GM23248 (cell line): Measurements from ENCODE around the gene CABP7. TPM values are rescaled to one million over a fixed set of nuclear protein-coding genes. Genes with fewer than 3 reads are reported as not detected.

Experiments
- DNase-seq: peaks from one replicate; pipeline ENCODE4 v3.0.0-alpha.2; 2015
- H2AFZ ChIP-seq: fragments of 200-600 bp; sonication (generic); 2 replicates; pipeline ENCODE4 v1.6.1; 2016; ENCODE audit warnings: antibody characterized with exemption
- H3F3A ChIP-seq: fragments of 200-600 bp; sonication (generic); 2 replicates; pipeline ENCODE4 v1.6.1; 2016; ENCODE audit warnings: mild to moderate bottlenecking, antibody characterized with exemption, mixed run types; ENCODE audit not compliant: insufficient read depth
- H3K27ac ChIP-seq: fragments of 200-600 bp; sonication (generic); 2 replicates; pipeline ENCODE4 v1.5.1; 2016; ENCODE audit warnings: mild to moderate bottlenecking
- H3K27me3 ChIP-seq: fragments of 200-600 bp; sonication (generic); replicated peaks from 2 replicates; pipeline ENCODE4 v1.6.1; 2016; ENCODE audit warnings: mild to moderate bottlenecking; ENCODE audit not compliant: insufficient read depth
- H3K36me3 ChIP-seq: fragments of 200-600 bp; sonication (generic); 2 replicates; pipeline ENCODE4 v1.6.1; 2016; ENCODE audit warnings: low read depth, mild to moderate bottlenecking
- H3K4me1 ChIP-seq: fragments of 200-600 bp; sonication (generic); 2 replicates; pipeline ENCODE4 v1.6.1; 2016; ENCODE audit warnings: mild to moderate bottlenecking; ENCODE audit not compliant: insufficient read depth
- H3K4me2 ChIP-seq: fragments of 200-600 bp; sonication (generic); one replicate; pipeline ENCODE4 v1.6.1; 2016; ENCODE audit warnings: mild to moderate bottlenecking; ENCODE audit not compliant: unreplicated experiment
- H3K4me3 ChIP-seq: fragments of 200-600 bp; sonication (generic); 2 replicates; pipeline ENCODE4 v1.5.1; 2016; ENCODE audit warnings: mild to moderate bottlenecking
- H3K79me2 ChIP-seq: fragments of 200-600 bp; sonication (generic); 2 replicates; pipeline ENCODE4 v1.6.1; 2016; ENCODE audit warnings: mild to moderate bottlenecking; ENCODE audit not compliant: insufficient read depth
- H3K9ac ChIP-seq: fragments of 200-600 bp; sonication (generic); 2 replicates; pipeline ENCODE4 v1.6.1; 2016; ENCODE audit warnings: mild to moderate bottlenecking
- H3K9me2 ChIP-seq: fragments of 200-600 bp; sonication (generic); 2 replicates; pipeline ENCODE4 v1.6.1; 2016; ENCODE audit warnings: mixed run types, mild to moderate bottlenecking, moderate library complexity; ENCODE audit not compliant: insufficient read depth
- H3K9me3 ChIP-seq: fragments of 200-600 bp; sonication (generic); one replicate; pipeline ENCODE4 v1.6.1; 2017; ENCODE audit warnings: low read depth
- H4K20me1 ChIP-seq: fragments of 200-600 bp; sonication (generic); 2 replicates; pipeline ENCODE4 v1.6.0; 2016; ENCODE audit not compliant: insufficient read depth
- EZH2 ChIP-seq: fragments of 200-600 bp; sonication (generic); IDR thresholded peaks from 2 replicates; pipeline ENCODE4 v1.6.1; 2018; ENCODE audit warnings: antibody characterized with exemption, mild to moderate bottlenecking; ENCODE audit not compliant: insufficient read depth, poor library complexity, severe bottlenecking
- EZH2phosphoT487 ChIP-seq: fragments of 200-600 bp; sonication (generic); IDR thresholded peaks from 2 replicates; pipeline ENCODE4 v1.6.1; 2018; ENCODE audit warnings: antibody characterized with exemption, moderate library complexity, mild to moderate bottlenecking, low read depth; ENCODE audit not compliant: insufficient read depth
- WGBS, 2 experiments: methylation state at CpG; one replicate each; pipeline ENCODE4 v1.1.6; 2015 to 2017; ENCODE audit warnings: low lambda C conversion rate in 2 of 2, low coverage in 1 of 2; ENCODE audit errors: missing lambda C conversion rate in 2 of 2; 5-methylcytosine and 5-hydroxymethylcytosine counted together
- in situ Hi-C: fragments of 300-500 bp; cut with MboI; formaldehyde crosslinking; loops from 2 replicates; pipeline ENCODE4 v1.15.0; 2020
- polyA plus RNA-seq: library from polyadenylated mRNA; unstranded; fragments of >200 nt; fragmentation: Nextera tagmentation; extraction: Ambion mirVana; gene quantifications from 2 replicates; pipeline ENCODE4 v1.2.1, GENCODE V29; 2016
- total RNA-seq: library from RNA; depleted of rRNA; stranded (reverse); fragments of >200 nt; shearing (Covaris generic); gene quantifications from 2 replicates; pipeline ENCODE4 v1.2.3, GENCODE V29; 2014

The CABP7 gene
- total and polyA plus RNA-seq, 2 experiments from 2014 or later, result 0.08 TPM; not detected in 1

GRCh38 chr22:29757096-29757495 lies 37.3 kb downstream of the CABP7 start:
- no peaks in the 10 kb centered on the region for H3K79me2 ChIP-seq
- H3K4me2 ChIP-seq, result no peak overlapping the region
- 90 to 98% methylated on average over 3 of the region's 3 CpGs for WGBS, 2 experiments
- H3K27me3 ChIP-seq, result no peaks in the 10 kb centered on the region
- no peak overlapping the region for H2AFZ ChIP-seq
- no peaks in the 10 kb centered on the region for H4K20me1 ChIP-seq
- in situ Hi-C loops, result no loop called here
- no peak for TF ChIP-seq EZH2
- no peak for TF ChIP-seq EZH2phosphoT487
- no peaks in the 10 kb centered on the region for H3K9me3 ChIP-seq
- H3K36me3 ChIP-seq, result no peaks in the 10 kb centered on the region
- H3K9me2 ChIP-seq, result no peaks in the 10 kb centered on the region
- H3K4me3 ChIP-seq, result no peak overlapping the region
- no peaks in the 10 kb centered on the region for H3F3A ChIP-seq
- H3K9ac ChIP-seq, result no peak overlapping the region
- H3K27ac ChIP-seq, result no peak overlapping the region
- H3K4me1 ChIP-seq, result no peaks in the 10 kb centered on the region
- no peak for DNase-seq

DNA sequence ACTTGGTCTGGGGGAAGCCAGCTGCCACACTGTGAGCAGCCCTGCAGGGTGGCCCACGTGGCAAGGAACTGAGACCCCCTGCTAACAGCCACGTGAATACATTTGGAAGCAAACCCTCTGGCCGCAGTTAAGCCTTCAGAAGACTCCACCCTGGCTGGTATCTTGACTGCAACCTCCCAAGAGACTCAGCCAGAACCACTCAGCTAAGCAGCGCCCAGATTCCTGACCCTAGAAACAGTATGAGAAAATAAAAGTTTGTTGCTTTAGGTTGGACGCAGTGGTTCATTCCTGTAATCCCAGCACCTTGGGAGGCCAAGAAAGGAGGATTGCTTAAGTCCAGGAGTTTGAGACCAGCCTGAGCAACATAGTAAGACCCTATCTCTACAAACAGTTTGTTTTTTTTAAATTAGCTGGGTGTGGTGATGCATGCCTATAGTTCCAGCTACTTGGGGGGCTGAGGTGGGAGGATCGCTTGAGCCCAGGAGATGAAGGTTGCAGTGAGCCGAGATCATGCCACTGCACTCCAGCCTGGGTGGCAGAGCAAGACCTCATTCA lies 38.3 kb downstream of the CABP7 start:
- Histone ChIP-seq H3K4me2 (no peak overlapping the region), H3K9ac (no peak overlapping the region), H4K20me1 (no peaks in the 10 kb centered on the region), H3K9me2 (no peaks in the 10 kb centered on the region), H3K4me1 (no peaks in the 10 kb centered on the region), H3K4me3 (no peak overlapping the region), H3K27ac (no peak overlapping the region), H3K36me3 (no peaks in the 10 kb centered on the region), H3K79me2 (no peaks in the 10 kb centered on the region), H3F3A (no peaks in the 10 kb centered on the region), H3K9me3 (no peaks in the 10 kb centered on the region), H2AFZ (no peak overlapping the region), H3K27me3 (no peaks in the 10 kb centered on the region)
- in situ Hi-C loops, result no loop called here
- no peak for DNase-seq
- WGBS, 2 experiments, result 49 to 50% methylated on average over 7 of the region's 7 CpGs
- no peak for TF ChIP-seq EZH2
- TF ChIP-seq EZH2phosphoT487, result no peak

GRCh38 chr22:29758959-29759358 lies 39.2 kb downstream of the CABP7 start:
- no peak overlapping the region for H2AFZ ChIP-seq
- WGBS, 2 experiments, result 74 to 75% methylated on average over 5 of the region's 5 CpGs
- no peaks in the 10 kb centered on the region for H3K9me2 ChIP-seq
- H4K20me1 ChIP-seq, result no peaks in the 10 kb centered on the region
- no peaks in the 10 kb centered on the region for H3F3A ChIP-seq
- no peak overlapping the region; the same call in 1 of the 2 replicates for H3K9ac ChIP-seq
- no peaks in the 10 kb centered on the region for H3K4me1 ChIP-seq
- TF ChIP-seq EZH2phosphoT487 (no peak), EZH2 (no peak)
- no peaks in the 10 kb centered on the region for H3K27me3 ChIP-seq
- no peak overlapping the region for H3K4me2 ChIP-seq
- no peak overlapping the region for H3K27ac ChIP-seq
- H3K9me3 ChIP-seq, result no peaks in the 10 kb centered on the region
- H3K36me3 ChIP-seq, result no peaks in the 10 kb centered on the region
- no peak overlapping the region for H3K4me3 ChIP-seq
- no peaks in the 10 kb centered on the region for H3K79me2 ChIP-seq
- in situ Hi-C loops, result no loop called here
- DNase-seq, result no peak

GRCh38 chr22:29762263-29762662 lies 42.5 kb downstream of the CABP7 start:
- peaks cover 19% of the 10 kb centered on the region for H3K79me2 ChIP-seq
- WGBS, 2 experiments, result 93 to 95% methylated on average over 15 of the region's 15 CpGs
- no peak overlapping the region for H2AFZ ChIP-seq
- TF ChIP-seq EZH2, result no peak
- no peak for TF ChIP-seq EZH2phosphoT487
- H3K27me3 ChIP-seq, result no peaks in the 10 kb centered on the region
- no peaks in the 10 kb centered on the region for H4K20me1 ChIP-seq
- no peaks in the 10 kb centered on the region; the same call in 1 of the 2 replicates for H3K4me1 ChIP-seq
- H3K36me3 ChIP-seq, result no peaks in the 10 kb centered on the region
- no peak overlapping the region for H3K9ac ChIP-seq
- no peak for DNase-seq
- no peak overlapping the region for H3K4me3 ChIP-seq
- H3K27ac ChIP-seq, result no peak overlapping the region
- H3F3A ChIP-seq, result no peaks in the 10 kb centered on the region
- H3K4me2 ChIP-seq, result no peak overlapping the region
- in situ Hi-C loops, result no loop called here
- no peaks in the 10 kb centered on the region for H3K9me3 ChIP-seq
- H3K9me2 ChIP-seq, result no peaks in the 10 kb centered on the region
